B cell (primary cell): ENCODE results near the gene ZNF879.

ENCODE experiments used
- EZH2 ChIP-seq: IDR thresholded peaks from 2 replicates; pipeline ENCODE4 v1.6.1; 2012; ENCODE audit warnings: borderline replicate concordance, low read depth, mild to moderate bottlenecking, moderate library complexity, low read length; ENCODE audit not compliant: insufficient read depth, poor library complexity, severe bottlenecking
- TF ChIP-seq, protein P1 (sequence below): fragments of 200-600 bp; IDR thresholded peaks from one replicate; pipeline ENCODE4 v1.8.0; 2022; ENCODE audit warnings: antibody characterized with exemption, mild to moderate bottlenecking

DNA sequence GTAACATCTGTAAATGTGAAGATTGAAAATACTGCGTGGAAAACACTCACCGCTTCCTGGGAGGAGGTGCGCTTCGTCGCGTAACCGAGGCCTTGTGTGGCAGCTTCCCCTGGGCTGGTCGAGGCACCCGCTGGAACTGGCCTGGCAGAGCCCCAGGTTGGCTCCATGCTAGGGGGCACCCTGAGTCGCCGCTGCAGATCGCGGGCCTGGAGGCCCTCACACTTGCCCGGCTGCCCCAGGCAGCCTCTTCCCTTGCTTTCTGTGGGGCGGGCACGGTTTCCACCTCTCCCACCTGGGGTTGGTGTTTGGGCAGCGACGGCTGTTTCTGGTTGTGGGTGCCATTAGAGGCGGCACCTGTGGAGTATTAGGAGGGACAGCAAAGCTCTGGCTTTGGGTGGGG is 37.4 kb downstream of the ZNF879 start:
- TF ChIP-seq, protein P1, sequence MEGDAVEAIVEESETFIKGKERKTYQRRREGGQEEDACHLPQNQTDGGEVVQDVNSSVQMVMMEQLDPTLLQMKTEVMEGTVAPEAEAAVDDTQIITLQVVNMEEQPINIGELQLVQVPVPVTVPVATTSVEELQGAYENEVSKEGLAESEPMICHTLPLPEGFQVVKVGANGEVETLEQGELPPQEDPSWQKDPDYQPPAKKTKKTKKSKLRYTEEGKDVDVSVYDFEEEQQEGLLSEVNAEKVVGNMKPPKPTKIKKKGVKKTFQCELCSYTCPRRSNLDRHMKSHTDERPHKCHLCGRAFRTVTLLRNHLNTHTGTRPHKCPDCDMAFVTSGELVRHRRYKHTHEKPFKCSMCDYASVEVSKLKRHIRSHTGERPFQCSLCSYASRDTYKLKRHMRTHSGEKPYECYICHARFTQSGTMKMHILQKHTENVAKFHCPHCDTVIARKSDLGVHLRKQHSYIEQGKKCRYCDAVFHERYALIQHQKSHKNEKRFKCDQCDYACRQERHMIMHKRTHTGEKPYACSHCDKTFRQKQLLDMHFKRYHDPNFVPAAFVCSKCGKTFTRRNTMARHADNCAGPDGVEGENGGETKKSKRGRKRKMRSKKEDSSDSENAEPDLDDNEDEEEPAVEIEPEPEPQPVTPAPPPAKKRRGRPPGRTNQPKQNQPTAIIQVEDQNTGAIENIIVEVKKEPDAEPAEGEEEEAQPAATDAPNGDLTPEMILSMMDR = no peak
- TF ChIP-seq EZH2 = no peak
